ENCODE data around the gene SGCA. TPM values are rescaled to one million over a fixed set of nuclear protein-coding genes. Genes with fewer than 3 reads are reported as not detected.

The SGCA gene
- total RNA-seq, 2 donors from 2014 or later = 0.31 to 0.41 TPM

Other genes starting within 250 kb of the SGCA start
- under 1 TPM; 0.27 to 0.56 TPM for gene DLX4, start 196.8 kb upstream of the SGCA start, total RNA-seq
- gene DLX3, start 170.8 kb upstream of the SGCA start, total RNA-seq = under 1 TPM in 1 of 2 donors, not detected in 1; 0.10 TPM
- gene ITGA3, start 109.9 kb upstream of the SGCA start, total RNA-seq = 10 to 100 TPM in 1 of 2 donors, 1 to 10 TPM in 1; 7.4 to 40.7 TPM
- 10 to 100 TPM; 14.3 to 18.7 TPM for gene PDK2, start 70.7 kb upstream of the SGCA start, total RNA-seq
- 1 to 10 TPM; 1.3 to 4.4 TPM for gene SAMD14, start 35.8 kb upstream of the SGCA start, total RNA-seq
- gene PPP1R9B, start 15.3 kb upstream of the SGCA start, total RNA-seq = 100 to 1,000 TPM in 1 of 2 donors, 10 to 100 TPM in 1; 74.4 to 112 TPM
- gene COL1A1, start 35.6 kb downstream of the SGCA start, total RNA-seq = 1 to 10 TPM in 1 of 2 donors, under 1 TPM in 1; 0.48 to 3.0 TPM
- under 1 TPM in 1 of 2 donors, not detected in 1; 0.39 TPM for gene TMEM92, start 108.5 kb downstream of the SGCA start, total RNA-seq
- gene XYLT2, start 180.1 kb downstream of the SGCA start, total RNA-seq = 10 to 100 TPM; 31.5 to 32.7 TPM
- 10 to 100 TPM; 63.6 to 91.4 TPM for gene MRPL27, start 207.2 kb downstream of the SGCA start, total RNA-seq
- 100 to 1,000 TPM in 1 of 2 donors, 10 to 100 TPM in 1; 45.9 to 101 TPM for gene EME1, start 207.2 kb downstream of the SGCA start, total RNA-seq
- 10 to 100 TPM; 40.3 to 66.7 TPM for gene LRRC59, start 231.5 kb downstream of the SGCA start, total RNA-seq

All from activated naive CD4-positive, alpha-beta T cell treated with anti-CD3 and anti-CD28 coated beads, Interleukin-2, amount 50 U/mL, for 72 hours (primary cell).